HEK293 (cell line): Measurements from ENCODE around the gene CYP3A7.
"Not testable (repeated sequence)": the region's sequence is repeated elsewhere in the genome, so short reads cannot be mapped to it uniquely, and the experiment has no call there.

ENCODE experiments used
- CTCF ChIA-PET: fragments of 350-600 bp; formaldehyde crosslinking; extraction: SDS; loops from one replicate; lab custom pipeline; 2021; ENCODE audit warnings: antibody characterized with exemption; lab: Yijun Ruan, JAX
- POLR2A ChIA-PET: fragments of 300-600 bp; formaldehyde crosslinking; extraction: SDS; loops from one replicate; lab custom pipeline; 2020; ENCODE audit warnings: antibody characterized with exemption, inconsistent platforms; lab: Yijun Ruan, JAX
- H3K27ac ChIP-seq: fragments of 200-500 bp; sonication (Bioruptor generic); 2 replicates; pipeline ENCODE4 v1.5.1; 2014; ENCODE audit warnings: low read depth, low read length, control low read depth, inconsistent platforms; ENCODE audit errors: extremely low read depth
- H3K36me3 ChIP-seq, 2 experiments: fragments of 200-500 bp in 1 of 2; sonication (Bioruptor generic) in 1 of 2; 1 replicate in 1 of 2; 2 replicates in 1 of 2; pipeline ENCODE4 v1.5.1; 2014 to 2017; ENCODE audit warnings: inconsistent platforms in 2 of 2, low read length in 2 of 2; ENCODE audit not compliant: control insufficient read depth in 2 of 2, insufficient read depth in 1 of 2
- H3K4me1 ChIP-seq: fragments of 200-500 bp; sonication (Bioruptor generic); 2 replicates; pipeline ENCODE4 v1.5.1; 2014; ENCODE audit warnings: mild to moderate bottlenecking, low read length, inconsistent platforms; ENCODE audit not compliant: control insufficient read depth, insufficient read depth
- H3K4me3 ChIP-seq: 2 replicates; pipeline ENCODE4 v1.5.1; 2011; ENCODE audit warnings: low read depth, mild to moderate bottlenecking, control low read depth, low read length, moderate library complexity
- H3K9me3 ChIP-seq: fragments of 200-500 bp; sonication (Bioruptor generic); 2 replicates; pipeline ENCODE4 v1.5.1; 2014; ENCODE audit warnings: low read depth, low read length, inconsistent platforms; ENCODE audit not compliant: control insufficient read depth, insufficient read depth
- KLF10 ChIP-seq: fragments of 450-650 bp; IDR thresholded peaks from 2 replicates; pipeline ENCODE4 v1.5.1; 2018; ENCODE audit warnings: missing biosample characterization, mild to moderate bottlenecking, missing genetic modification characterization
- REPIN1 ChIP-seq: fragments of 450-650 bp; formaldehyde crosslinking; IDR thresholded peaks from 2 replicates; pipeline ENCODE4 v1.5.1; 2017; ENCODE audit warnings: missing biosample characterization, missing genetic modification characterization, low read depth
- ZEB2 ChIP-seq: fragments of 450-650 bp; formaldehyde crosslinking; IDR thresholded peaks from 2 replicates; pipeline ENCODE4 v1.5.1; 2016; ENCODE audit warnings: missing biosample characterization, missing genetic modification characterization
- ZNF132 ChIP-seq: fragments of 450-650 bp; formaldehyde crosslinking; IDR thresholded peaks from 2 replicates; pipeline ENCODE4 v1.5.1; 2017; ENCODE audit warnings: missing biosample characterization, missing genetic modification characterization, borderline replicate concordance
- ZNF138 ChIP-seq: fragments of 450-650 bp; formaldehyde crosslinking; IDR thresholded peaks from 2 replicates; pipeline ENCODE4 v1.5.1; 2016; ENCODE audit warnings: missing biosample characterization, missing genetic modification characterization, borderline replicate concordance
- ZNF157 ChIP-seq: fragments of 450-650 bp; formaldehyde crosslinking; IDR thresholded peaks from 2 replicates; pipeline ENCODE4 v1.5.1; 2016; ENCODE audit warnings: missing biosample characterization, missing genetic modification characterization
- ZNF16 ChIP-seq: fragments of 450-650 bp; formaldehyde crosslinking; IDR thresholded peaks from 2 replicates; pipeline ENCODE4 v1.5.1; 2016; ENCODE audit warnings: low read depth, missing biosample characterization, missing genetic modification characterization
- ZNF248 ChIP-seq: fragments of 450-650 bp; formaldehyde crosslinking; IDR thresholded peaks from 2 replicates; pipeline ENCODE4 v1.5.1; 2017; ENCODE audit warnings: missing biosample characterization, missing genetic modification characterization
- ZNF280C ChIP-seq: fragments of 450-650 bp; formaldehyde crosslinking; IDR thresholded peaks from 2 replicates; pipeline ENCODE4 v1.5.1; 2016; ENCODE audit warnings: missing biosample characterization, missing genetic modification characterization
- ZNF292 ChIP-seq: fragments of 450-650 bp; formaldehyde crosslinking; IDR thresholded peaks from 2 replicates; pipeline ENCODE4 v1.5.1; 2016; ENCODE audit warnings: low read depth, missing biosample characterization, missing genetic modification characterization, borderline replicate concordance
- ZNF311 ChIP-seq: fragments of 450-650 bp; formaldehyde crosslinking; IDR thresholded peaks from 2 replicates; pipeline ENCODE4 v1.5.1; 2017; ENCODE audit warnings: missing biosample characterization, missing genetic modification characterization, borderline replicate concordance
- ZNF510 ChIP-seq: fragments of 450-650 bp; formaldehyde crosslinking; IDR thresholded peaks from 2 replicates; pipeline ENCODE4 v1.5.1; 2018; ENCODE audit warnings: mild to moderate bottlenecking, missing genetic modification characterization, missing biosample characterization; ENCODE audit not compliant: insufficient replicate concordance
- ZNF548 ChIP-seq: fragments of 450-650 bp; formaldehyde crosslinking; IDR thresholded peaks from 2 replicates; pipeline ENCODE4 v1.5.1; 2016; ENCODE audit warnings: missing biosample characterization, missing genetic modification characterization
- ZNF571 ChIP-seq: fragments of 450-650 bp; formaldehyde crosslinking; IDR thresholded peaks from 2 replicates; pipeline ENCODE4 v1.5.0; 2017; ENCODE audit warnings: missing biosample characterization, missing genetic modification characterization
- ZNF610 ChIP-seq: fragments of 450-650 bp; formaldehyde crosslinking; IDR thresholded peaks from 2 replicates; pipeline ENCODE4 v1.5.1; 2016; ENCODE audit warnings: missing biosample characterization, missing genetic modification characterization, borderline replicate concordance
- ZNF639 ChIP-seq: fragments of 450-650 bp; formaldehyde crosslinking; IDR thresholded peaks from 2 replicates; pipeline ENCODE4 v1.5.1; 2016; ENCODE audit warnings: missing biosample characterization, missing genetic modification characterization
- ZNF654 ChIP-seq: fragments of 450-650 bp; formaldehyde crosslinking; IDR thresholded peaks from 2 replicates; pipeline ENCODE4 v1.5.1; 2016; ENCODE audit warnings: low read depth, missing biosample characterization, missing genetic modification characterization
- ZNF704 ChIP-seq: fragments of 450-650 bp; formaldehyde crosslinking; IDR thresholded peaks from 2 replicates; pipeline ENCODE4 v1.5.1; 2016; ENCODE audit warnings: missing biosample characterization, missing genetic modification characterization
- ZNF785 ChIP-seq: fragments of 450-650 bp; formaldehyde crosslinking; IDR thresholded peaks from 2 replicates; pipeline ENCODE4 v1.5.1; 2016; ENCODE audit warnings: missing biosample characterization, missing genetic modification characterization
- ZNF837 ChIP-seq: fragments of 450-650 bp; formaldehyde crosslinking; IDR thresholded peaks from 2 replicates; pipeline ENCODE4 v1.5.1; 2016; ENCODE audit warnings: missing biosample characterization, missing genetic modification characterization
- ZSCAN30 ChIP-seq: fragments of 450-650 bp; IDR thresholded peaks from 2 replicates; pipeline ENCODE4 v1.5.1; 2018; ENCODE audit warnings: missing biosample characterization, mild to moderate bottlenecking, missing genetic modification characterization, moderate library complexity

CYP3A7 gene

GRCh38 chr7:99779949-99780348 lies 45.0 kb upstream of the CYP3A7 start (continued):
- no peak for TF ChIP-seq ZNF157 (tag by site-specific recombination)

GRCh38 chr7:99778880-99779279 lies 43.9 kb upstream of the CYP3A7 start:
- CTCF ChIA-PET = no interaction called here
- Histone ChIP-seq H3K9me3 (no peaks in the 10 kb centered on the region), H3K27ac (no peak overlapping the region), H3K36me3 (no peaks in the 10 kb centered on the region), H3K4me3 (no peak overlapping the region), H3K4me1 (no peaks in the 10 kb centered on the region)
- TF ChIP-seq ZSCAN30 (tag by site-specific recombination) (no peak), ZNF510 (no peak), ZEB2 (no peak), ZNF138 (tag by site-specific recombination) (no peak), ZNF280C (tag by site-specific recombination) (no peak), ZNF704 (tag by site-specific recombination) (no peak), KLF10 (no peak), ZNF248 (tag by site-specific recombination) (no peak), ZNF837 (tag by site-specific recombination) (no peak)
- POLR2A ChIA-PET = no interaction called here

- H3K4me1 ChIP-seq, H3K9me3 ChIP-seq, H3K4me3 ChIP-seq, H3K36me3 ChIP-seq, H3K27ac ChIP-seq, POLR2A ChIA-PET: not testable (repeated sequence)
- CTCF ChIA-PET = interaction anchor here (0.6 to 0.7 kb wide), 2 partner anchors 69 to 282 kb away, joined by 3 to 4 read pairs; no protein-coding TSS in a partner anchor
These were observed 38.4 kb upstream of the CYP3A7 start for GRCh38 chr7:99773395-99773794.

- no peaks in the 10 kb centered on the region for H3K9me3 ChIP-seq
- TF ChIP-seq REPIN1 (tag by site-specific recombination) (no peak), ZNF654 (no peak), ZNF16 (tag by site-specific recombination) (no peak), ZNF639 (tag by site-specific recombination) (no peak), ZNF311 (no peak), ZNF292 (tag by site-specific recombination) (no peak), ZNF132 (no peak), ZNF610 (no peak), ZNF704 (tag by site-specific recombination) (no peak), ZNF571 (tag by site-specific recombination) (no peak), ZNF785 (tag by site-specific recombination) (no peak), ZNF548 (no peak)
- H3K27ac ChIP-seq = no peak overlapping the region
- no peaks in the 10 kb centered on the region for H3K4me1 ChIP-seq
- ChIA-PET CTCF (interaction anchor here (0.6 kb wide), 1 partner anchor 283 kb away, joined by 4 read pairs; no protein-coding TSS in a partner anchor), POLR2A (no interaction called here)
- no peaks in the 10 kb centered on the region for H3K36me3 ChIP-seq
- no peak overlapping the region for H3K4me3 ChIP-seq
These were observed 37.6 kb upstream of the CYP3A7 start for GRCh38 chr7:99772565-99772964.

GRCh38 chr7:99769494-99769893 lies 34.5 kb upstream of the CYP3A7 start:
- H3K9me3 ChIP-seq, H3K27ac ChIP-seq, H3K4me3 ChIP-seq, POLR2A ChIA-PET, CTCF ChIA-PET, H3K4me1 ChIP-seq, H3K36me3 ChIP-seq: not testable (repeated sequence)
